ENCODE measurements around the gene SEMA6A.

- TF ChIP-seq CTCF (conservative IDR thresholded peaks at IDR 0.05; ENCODE audit: low read depth in 2 of 2) (no peak), CREB1 (CRISPR knock-in tag; IDR thresholded peaks at IDR 0.05; ENCODE audit: low read depth) (no peak), JUNB (IDR thresholded peaks at IDR 0.05; ENCODE audit: unreplicated experiment) (no peak), POLR2AphosphoS5 (IDR thresholded peaks at IDR 0.05; ENCODE audit: low read depth) (no peak), EZH2phosphoT487 (IDR thresholded peaks at IDR 0.05; ENCODE audit: unreplicated experiment) (no peak), REST (IDR thresholded peaks at IDR 0.05; ENCODE audit: unreplicated experiment) (no peak), EZH2 (IDR thresholded peaks at IDR 0.05; ENCODE audit: low read depth, unreplicated experiment) (no peak), ZNF331 (CRISPR knock-in tag; IDR thresholded peaks at IDR 0.05; ENCODE audit: low read depth) (no peak), STAT1 (IDR thresholded peaks at IDR 0.05; ENCODE audit: unreplicated experiment) (no peak), ZNF114 (CRISPR knock-in tag; IDR thresholded peaks at IDR 0.05) (no peak), ETS1 (IDR thresholded peaks at IDR 0.05) (no peak)
Observed at GRCh38 chr5:116428413-116428812, 146.2 kb downstream of the SEMA6A start.

Measured in GM23338 (cell line).